Measurements from ENCODE around the gene OR4K2. TPM values are rescaled to one million over a fixed set of nuclear protein-coding genes. Genes with fewer than 3 reads are reported as not detected.
"Not testable (repeated sequence)": the region's sequence is repeated elsewhere in the genome, so short reads cannot be mapped to it uniquely, and the experiment has no call there.

Gene OR4K2, protein sequence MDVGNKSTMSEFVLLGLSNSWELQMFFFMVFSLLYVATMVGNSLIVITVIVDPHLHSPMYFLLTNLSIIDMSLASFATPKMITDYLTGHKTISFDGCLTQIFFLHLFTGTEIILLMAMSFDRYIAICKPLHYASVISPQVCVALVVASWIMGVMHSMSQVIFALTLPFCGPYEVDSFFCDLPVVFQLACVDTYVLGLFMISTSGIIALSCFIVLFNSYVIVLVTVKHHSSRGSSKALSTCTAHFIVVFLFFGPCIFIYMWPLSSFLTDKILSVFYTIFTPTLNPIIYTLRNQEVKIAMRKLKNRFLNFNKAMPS
- not detected in 2 replicates for total RNA-seq
- not detected in 2 replicates for polyA plus RNA-seq
- not detected in 2 replicates for polyA plus RNA-seq (2011; cell fraction: cytosol; rRNA removed)
- not detected in 2 replicates for polyA plus RNA-seq (2011; cell fraction: nucleus; rRNA removed)
- not detected in 2 replicates for polyA plus RNA-seq (2012)
- not detected in 2 replicates for polyA minus RNA-seq
- not detected for polyA minus RNA-seq (2011; cell fraction: cytosol; rRNA and poly(A)+ RNA removed)
- polyA minus RNA-seq (2011; cell fraction: nucleus; rRNA and poly(A)+ RNA removed): not detected in 2 replicates
- Bru-seq, nascent RNA: not detected
- not detected for BruChase-seq, experiment 1, labeled RNA remaining after a 6-hour chase
- BruChase-seq, experiment 2, labeled RNA remaining after a 2-hour chase: not detected
- long read RNA-seq: 0 reads

DNA sequence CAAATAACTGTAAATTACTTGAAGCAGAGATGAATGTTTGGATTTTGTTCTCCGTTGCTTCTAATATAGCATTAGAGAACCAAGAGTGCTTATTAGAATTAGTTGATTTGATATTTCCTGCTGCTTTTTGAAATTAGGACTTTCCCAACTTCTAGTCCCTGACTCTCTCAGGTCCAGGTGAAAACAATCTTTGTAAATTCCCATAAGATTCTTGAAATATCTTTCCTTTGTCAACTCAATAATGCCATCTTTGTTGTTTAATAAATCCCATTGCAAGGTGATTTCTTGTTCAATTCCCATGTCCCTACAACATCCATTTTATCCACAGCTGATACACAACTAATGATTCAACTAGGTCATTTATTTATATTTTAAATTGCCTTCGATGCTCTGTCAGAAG lies at the start of gene OR4K2:
Gene OR4K2, plus strand, starts transcription at position 301 of the 400 bp plus-strand sequence. CDS start 1,126 bp downstream, outside the sequence.
- no peaks in the 10 kb centered on the region for H3K27me3 ChIP-seq (ENCODE audit: control insufficient read depth in 2 of 2, insufficient read depth in 2 of 2, low read length in 2 of 2)
- H2AFZ ChIP-seq (ENCODE audit: low read depth, low read length): no peak within 1 kb of the TSS
- no peak for FAIRE-seq
- H3K79me2 ChIP-seq (ENCODE audit: control insufficient read depth, insufficient read depth, low read length): no peaks in the 10 kb centered on the region
- no peak within 1 kb of the TSS for H3K4me3 ChIP-seq (replicated peaks in 1 of 3; ENCODE audit: insufficient read depth in 1 of 3, low read depth in 1 of 3, low read length in 3 of 3)
- H3K27ac ChIP-seq (ENCODE audit: insufficient read depth, low read depth, low read length): no peak within 1 kb of the TSS
- H3K9me1 ChIP-seq (replicated peaks; ENCODE audit: control insufficient read depth, extremely low read depth, insufficient read depth, low read length): no peaks in the 10 kb centered on the region
- no peaks in the 10 kb centered on the region for H3K4me1 ChIP-seq (ENCODE audit: control insufficient read depth, extremely low read depth, insufficient read depth, low read length)
- dilution Hi-C loops (cut with MboI; ENCODE audit: extremely low pct_ligation_motif_present, low sequenced_read_pairs) (no loop called here), intact Hi-C loops (cut with micrococcal nuclease) (no loop called here)
- POLR2A ChIA-PET: no interaction called here
- no peaks in the 10 kb centered on the region for H3K36me3 ChIP-seq (ENCODE audit: control insufficient read depth in 2 of 2, extremely low read depth in 1 of 2, insufficient read depth in 2 of 2, low read length in 2 of 2)
- DNase-seq (ENCODE audit: low read depth, low spot score): no peak
- TF ChIP-seq POLR2A (IDR thresholded peaks at IDR 0.05; ENCODE audit: low read depth, low read length) (no peak), JUN (IDR thresholded peaks at IDR 0.05; ENCODE audit: borderline replicate concordance, insufficient read depth, insufficient read length, low read depth) (no peak), FOS (IDR thresholded peaks at IDR 0.05; ENCODE audit: borderline replicate concordance, insufficient read depth, low read length) (no peak), GATA2 (IDR thresholded peaks at IDR 0.05; ENCODE audit: insufficient read depth, insufficient read length, low read depth, low read length) (no peak), EZH2 (IDR thresholded peaks at IDR 0.05; ENCODE audit: borderline replicate concordance, low read depth, low read length, severe bottlenecking) (no peak), MYC (IDR thresholded peaks at IDR 0.05; ENCODE audit: low read depth, low read length) (no peak), POLR2AphosphoS5 (IDR thresholded peaks at IDR 0.05; ENCODE audit: insufficient read depth, low read depth, low read length) (no peak)
- TF ChIP-seq, protein P1, sequence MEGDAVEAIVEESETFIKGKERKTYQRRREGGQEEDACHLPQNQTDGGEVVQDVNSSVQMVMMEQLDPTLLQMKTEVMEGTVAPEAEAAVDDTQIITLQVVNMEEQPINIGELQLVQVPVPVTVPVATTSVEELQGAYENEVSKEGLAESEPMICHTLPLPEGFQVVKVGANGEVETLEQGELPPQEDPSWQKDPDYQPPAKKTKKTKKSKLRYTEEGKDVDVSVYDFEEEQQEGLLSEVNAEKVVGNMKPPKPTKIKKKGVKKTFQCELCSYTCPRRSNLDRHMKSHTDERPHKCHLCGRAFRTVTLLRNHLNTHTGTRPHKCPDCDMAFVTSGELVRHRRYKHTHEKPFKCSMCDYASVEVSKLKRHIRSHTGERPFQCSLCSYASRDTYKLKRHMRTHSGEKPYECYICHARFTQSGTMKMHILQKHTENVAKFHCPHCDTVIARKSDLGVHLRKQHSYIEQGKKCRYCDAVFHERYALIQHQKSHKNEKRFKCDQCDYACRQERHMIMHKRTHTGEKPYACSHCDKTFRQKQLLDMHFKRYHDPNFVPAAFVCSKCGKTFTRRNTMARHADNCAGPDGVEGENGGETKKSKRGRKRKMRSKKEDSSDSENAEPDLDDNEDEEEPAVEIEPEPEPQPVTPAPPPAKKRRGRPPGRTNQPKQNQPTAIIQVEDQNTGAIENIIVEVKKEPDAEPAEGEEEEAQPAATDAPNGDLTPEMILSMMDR (IDR thresholded peaks at IDR 0.05; ENCODE audit: extremely low read depth in 1 of 2, insufficient read depth in 1 of 2, low read depth in 1 of 2, low read length in 2 of 2): no peak
- TF ChIP-seq, protein P2, sequence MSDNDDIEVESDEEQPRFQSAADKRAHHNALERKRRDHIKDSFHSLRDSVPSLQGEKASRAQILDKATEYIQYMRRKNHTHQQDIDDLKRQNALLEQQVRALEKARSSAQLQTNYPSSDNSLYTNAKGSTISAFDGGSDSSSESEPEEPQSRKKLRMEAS (IDR thresholded peaks at IDR 0.05; ENCODE audit: insufficient read depth, insufficient read length): no peak
- CTCF ChIA-PET: no interaction called here
- H3K4me2 ChIP-seq (ENCODE audit: insufficient read depth, low read length): no peak within 1 kb of the TSS
- no peaks in the 10 kb centered on the region for H4K20me1 ChIP-seq (replicated peaks; ENCODE audit: control insufficient read depth, extremely low read depth, insufficient read depth, low read length)
- H3K9ac ChIP-seq (replicated peaks; ENCODE audit: extremely low read depth, insufficient read depth, low read length): no peak within 1 kb of the TSS
- BruUV-seq (replicated peaks): no TSS peak
- H3K9me3 ChIP-seq (replicated peaks; ENCODE audit: control insufficient read depth, insufficient read depth, low read length): no peaks in the 10 kb centered on the region

DNA sequence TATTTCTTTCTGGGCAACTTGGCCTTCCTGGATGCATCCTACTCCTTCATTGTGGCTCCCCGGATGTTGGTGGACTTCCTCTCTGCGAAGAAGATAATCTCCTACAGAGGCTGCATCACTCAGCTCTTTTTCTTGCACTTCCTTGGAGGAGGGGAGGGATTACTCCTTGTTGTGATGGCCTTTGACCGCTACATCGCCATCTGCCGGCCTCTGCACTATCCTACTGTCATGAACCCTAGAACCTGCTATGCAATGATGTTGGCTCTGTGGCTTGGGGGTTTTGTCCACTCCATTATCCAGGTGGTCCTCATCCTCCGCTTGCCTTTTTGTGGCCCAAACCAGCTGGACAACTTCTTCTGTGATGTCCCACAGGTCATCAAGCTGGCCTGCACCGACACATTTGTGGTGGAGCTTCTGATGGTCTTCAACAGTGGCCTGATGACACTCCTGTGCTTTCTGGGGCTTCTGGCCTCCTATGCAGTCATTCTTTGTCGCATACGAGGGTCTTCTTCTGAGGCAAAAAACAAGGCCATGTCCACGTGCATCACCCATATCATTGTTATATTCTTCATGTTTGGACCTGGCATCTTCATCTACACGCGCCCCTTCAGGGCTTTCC lies 47.2 kb upstream of the OR4K2 start:
- H3K4me3 ChIP-seq (replicated peaks in 1 of 3; ENCODE audit: insufficient read depth in 1 of 3, low read depth in 1 of 3, low read length in 3 of 3); intact Hi-C loops (cut with micrococcal nuclease); DNase-seq (ENCODE audit: low read depth, low spot score); H2AFZ ChIP-seq (ENCODE audit: low read depth, low read length); H3K27me3 ChIP-seq (ENCODE audit: control insufficient read depth in 2 of 2, insufficient read depth in 2 of 2, low read length in 2 of 2); H3K79me2 ChIP-seq (ENCODE audit: control insufficient read depth, insufficient read depth, low read length); H3K4me2 ChIP-seq (ENCODE audit: insufficient read depth, low read length); POLR2A ChIA-PET; H3K4me1 ChIP-seq (ENCODE audit: control insufficient read depth, extremely low read depth, insufficient read depth, low read length); BruUV-seq (replicated peaks); H4K20me1 ChIP-seq (replicated peaks; ENCODE audit: control insufficient read depth, extremely low read depth, insufficient read depth, low read length); H3K9ac ChIP-seq (replicated peaks; ENCODE audit: extremely low read depth, insufficient read depth, low read length); CTCF ChIA-PET; H3K36me3 ChIP-seq (ENCODE audit: control insufficient read depth in 2 of 2, extremely low read depth in 1 of 2, insufficient read depth in 2 of 2, low read length in 2 of 2); FAIRE-seq; H3K9me3 ChIP-seq (replicated peaks; ENCODE audit: control insufficient read depth, insufficient read depth, low read length); H3K9me1 ChIP-seq (replicated peaks; ENCODE audit: control insufficient read depth, extremely low read depth, insufficient read depth, low read length); dilution Hi-C loops (cut with MboI; ENCODE audit: extremely low pct_ligation_motif_present, low sequenced_read_pairs); H3K27ac ChIP-seq (ENCODE audit: insufficient read depth, low read depth, low read length): not testable (repeated sequence)

Data from endothelial cell of umbilical vein (primary cell).